ENCODE measurements around the gene SPINK13.
"Not testable (repeated sequence)": the region's sequence is repeated elsewhere in the genome, so short reads cannot be mapped to it uniquely, and the experiment has no call there.

SPINK13 gene, protein sequence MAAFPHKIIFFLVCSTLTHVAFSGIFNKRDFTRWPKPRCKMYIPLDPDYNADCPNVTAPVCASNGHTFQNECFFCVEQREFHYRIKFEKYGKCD

GRCh38 chr5:148268566-148268965 is at the start of gene SPINK13:
SPINK13 (plus strand) TSS chr5:148268794; CDS start chr5:148270073, 1,279 bp downstream.
- DNase-seq = no peak

DNA sequence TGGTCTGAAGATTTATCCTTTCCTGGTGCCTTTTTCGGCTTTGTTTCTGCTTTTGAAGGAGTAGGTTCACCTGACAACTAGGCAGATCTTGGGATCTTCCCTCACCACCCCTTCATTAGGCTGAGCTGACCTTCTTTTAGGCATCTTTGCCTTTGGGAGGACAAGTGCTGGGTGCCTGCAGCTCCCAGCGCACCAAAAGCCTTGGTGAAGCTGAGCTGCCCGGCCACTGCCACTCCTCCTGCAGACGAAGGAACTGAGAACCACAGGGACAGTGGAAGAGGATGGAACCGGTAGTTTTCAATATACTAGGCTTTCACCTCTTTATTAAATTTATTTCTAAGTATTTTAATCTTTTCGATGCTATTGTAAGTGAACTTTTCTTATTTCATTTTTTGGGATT is 47.1 kb upstream of the SPINK13 start:
- DNase-seq = no peak

- DNase-seq = no peak
Observed at GRCh38 chr5:148224117-148224742, 44.4 kb upstream of the SPINK13 start.

DNA sequence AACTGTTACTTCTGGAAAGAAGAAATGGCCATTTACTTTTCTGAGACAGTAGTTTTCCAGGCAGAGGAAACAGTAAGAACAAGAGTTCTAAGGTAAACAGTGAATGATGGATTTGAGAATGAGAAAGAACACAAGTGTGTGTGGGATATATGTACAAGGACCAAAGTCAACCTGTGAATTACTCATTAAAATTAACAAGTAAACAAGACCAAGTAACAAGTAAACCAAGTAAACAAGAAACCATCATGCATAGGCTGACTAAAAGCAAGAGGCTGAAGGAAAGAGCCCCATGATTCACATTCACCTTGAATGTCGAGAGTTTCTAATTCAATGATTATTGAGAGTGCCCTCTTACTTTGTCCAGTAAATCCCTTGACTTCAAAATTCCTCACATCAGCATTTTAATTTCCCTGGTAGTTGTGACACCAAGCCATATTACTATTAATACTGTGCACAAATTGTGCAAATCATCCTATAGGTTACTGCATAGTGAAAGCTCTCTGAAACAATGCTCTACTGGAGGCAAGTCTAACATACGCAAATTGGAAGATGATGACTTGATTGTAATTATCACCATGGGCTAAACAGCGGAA is 40.1 kb upstream of the SPINK13 start:
- DNase-seq = no peak

DNA sequence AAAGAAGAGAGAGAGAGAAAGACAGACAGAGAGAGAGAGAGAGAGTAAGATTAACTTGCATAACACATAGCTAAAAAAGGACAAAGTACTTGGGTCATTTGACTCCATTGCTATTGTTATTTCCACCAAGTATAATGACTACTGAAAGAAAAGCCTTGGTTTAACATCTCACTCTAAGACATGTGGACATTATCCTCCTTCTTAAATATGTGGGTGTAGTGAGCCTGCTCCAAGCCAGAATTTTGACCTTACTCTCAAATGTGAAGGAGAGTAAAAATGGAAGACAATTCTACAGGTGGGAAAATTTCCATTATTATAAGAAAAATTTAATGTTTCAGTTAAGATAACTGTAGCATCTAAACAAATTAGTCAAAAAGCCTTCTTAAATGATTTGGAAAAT is 38.8 kb upstream of the SPINK13 start:
- DNase-seq = no peak

GRCh38 chr5:148230240-148230639 is 38.4 kb upstream of the SPINK13 start:
- no peak for DNase-seq

DNA sequence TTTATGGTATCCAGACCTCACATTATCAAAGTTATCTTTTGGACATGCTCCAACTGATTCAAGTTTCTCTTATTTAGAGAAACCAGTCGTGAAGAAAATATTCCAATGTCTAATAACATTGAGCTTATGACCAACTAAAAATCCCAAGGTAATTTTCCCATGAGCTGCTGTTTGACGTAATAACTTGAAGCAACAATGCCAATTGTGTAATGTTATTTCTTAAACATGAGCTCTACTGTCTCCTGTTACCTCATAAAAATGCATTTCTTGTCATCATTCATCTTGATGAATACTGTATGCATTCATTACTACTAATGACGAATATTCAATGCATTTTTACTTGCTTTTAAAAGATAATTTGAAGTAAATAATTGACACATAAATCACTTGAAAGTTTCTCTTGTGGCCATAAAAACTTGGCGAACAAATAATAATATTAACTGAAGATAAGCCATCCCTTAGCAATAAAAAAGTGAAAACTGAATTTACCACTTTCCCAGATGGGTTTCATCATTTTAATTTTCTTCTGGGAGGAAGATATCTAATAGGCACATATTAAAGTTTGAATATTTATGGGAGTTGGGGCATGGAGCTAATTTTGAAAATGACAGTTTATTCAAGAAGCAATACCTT is 30.7 kb upstream of the SPINK13 start:
- DNase-seq = no peak

- DNase-seq = no peak
Observed at GRCh38 chr5:148238418-148238794, 30.2 kb upstream of the SPINK13 start, which contains the start of gene MARCOL. MARCOL (plus strand) TSS chr5:148238525; CDS start chr5:148238598, 73 bp downstream.

GRCh38 chr5:148248894-148249293 is 19.7 kb upstream of the SPINK13 start:
- DNase-seq = no peak

DNA sequence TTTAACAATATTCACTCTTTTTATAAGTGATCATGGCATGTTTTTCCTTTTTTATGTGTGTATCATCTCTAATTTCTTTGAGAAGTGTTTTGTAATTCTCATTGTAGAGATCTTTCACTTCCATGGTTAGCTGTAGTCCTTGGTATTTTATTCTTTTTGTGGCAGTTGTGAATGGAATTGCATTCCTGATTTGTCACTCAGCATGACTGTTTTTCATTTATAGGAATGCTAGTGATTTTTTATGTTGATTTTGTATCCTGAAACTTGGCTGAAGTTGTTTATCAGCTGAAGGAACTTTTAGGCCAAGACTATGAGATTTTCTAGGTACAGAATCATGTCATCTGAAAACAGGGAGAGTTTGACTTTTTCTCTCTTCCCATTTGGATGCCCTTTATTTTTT is 13.1 kb upstream of the SPINK13 start:
- DNase-seq = no peak

- DNase-seq = no peak
Observed at GRCh38 chr5:148259288-148259687, 9.3 kb upstream of the SPINK13 start.

- DNase-seq = no peak
Observed at GRCh38 chr5:148261221-148261620, 7.4 kb upstream of the SPINK13 start.

DNA sequence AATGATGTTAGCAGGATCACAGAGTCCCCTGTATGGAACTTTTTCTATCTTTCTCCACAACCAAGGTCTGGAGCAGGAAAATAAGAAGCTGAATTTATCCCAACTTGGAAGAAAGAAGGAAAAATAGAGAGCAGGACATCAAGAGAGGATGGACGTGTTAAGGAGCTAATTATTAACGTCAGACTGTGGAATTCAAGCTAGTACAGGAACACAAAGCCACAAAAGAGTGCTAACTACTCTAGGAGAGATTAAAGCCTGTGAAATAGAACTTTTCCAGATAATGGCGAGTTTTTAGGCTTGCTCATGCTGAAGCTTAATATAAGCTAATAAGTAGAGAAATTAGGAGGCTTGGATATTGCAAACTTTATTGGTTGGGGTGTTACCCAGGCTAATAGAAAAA is 632 bp upstream of the SPINK13 start:
- no peak for DNase-seq

GRCh38 chr5:148275129-148275528 is 6.5 kb downstream of the SPINK13 start:
- not testable (repeated sequence) for DNase-seq

GRCh38 chr5:148280893-148281292 is 12.3 kb downstream of the SPINK13 start:
- not testable (repeated sequence) for DNase-seq

- not testable (repeated sequence) for DNase-seq
Observed at GRCh38 chr5:148281336-148281735, 12.7 kb downstream of the SPINK13 start.

- peak; percentile 6 for DNase-seq
Observed at GRCh38 chr5:148290271-148291195, 21.9 kb downstream of the SPINK13 start.

DNA sequence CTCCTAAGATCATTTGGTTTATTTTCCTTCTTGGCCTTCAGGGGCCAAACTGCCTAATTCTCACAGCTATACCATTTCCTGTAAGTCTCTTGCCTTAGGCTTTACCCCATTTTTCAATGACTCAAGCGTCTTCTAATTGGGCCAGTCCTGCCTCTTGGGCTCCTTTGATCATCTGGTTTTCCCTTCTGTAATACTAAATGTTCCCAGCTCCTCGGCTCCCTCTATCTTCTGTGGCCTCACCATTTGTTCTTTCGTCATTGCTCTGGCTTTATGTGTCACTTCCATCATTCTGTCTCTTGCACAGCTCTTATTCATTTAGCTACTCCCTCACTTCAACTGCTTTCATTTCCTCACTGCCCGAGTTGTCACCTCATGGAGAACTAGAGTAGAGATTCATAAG is 29.1 kb downstream of the SPINK13 start:
- DNase-seq = no peak

DNA sequence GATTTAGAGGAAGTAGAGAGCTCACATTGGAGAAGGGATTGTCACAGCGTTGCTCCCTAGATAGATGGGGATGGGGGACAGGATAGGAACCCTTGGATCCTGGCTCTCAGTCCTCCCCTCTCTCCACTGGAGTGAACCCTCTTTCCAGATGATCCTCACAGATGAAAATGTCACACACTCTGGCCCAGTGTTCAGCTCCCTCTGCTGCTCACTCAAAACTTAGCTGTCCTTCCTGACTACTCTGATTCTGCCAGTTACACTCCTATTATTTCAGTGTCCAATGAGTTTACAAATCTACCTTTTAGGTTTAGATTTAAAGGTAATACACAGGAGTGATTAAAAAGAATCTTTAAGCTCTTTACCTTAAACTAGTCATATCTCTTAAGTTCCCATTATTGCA is 37.9 kb downstream of the SPINK13 start:
- DNase-seq = no peak

GRCh38 chr5:148309019-148309418 is 40.4 kb downstream of the SPINK13 start:
- no peak for DNase-seq

GRCh38 chr5:148309746-148310145 is 41.2 kb downstream of the SPINK13 start:
- DNase-seq = no peak

DNA sequence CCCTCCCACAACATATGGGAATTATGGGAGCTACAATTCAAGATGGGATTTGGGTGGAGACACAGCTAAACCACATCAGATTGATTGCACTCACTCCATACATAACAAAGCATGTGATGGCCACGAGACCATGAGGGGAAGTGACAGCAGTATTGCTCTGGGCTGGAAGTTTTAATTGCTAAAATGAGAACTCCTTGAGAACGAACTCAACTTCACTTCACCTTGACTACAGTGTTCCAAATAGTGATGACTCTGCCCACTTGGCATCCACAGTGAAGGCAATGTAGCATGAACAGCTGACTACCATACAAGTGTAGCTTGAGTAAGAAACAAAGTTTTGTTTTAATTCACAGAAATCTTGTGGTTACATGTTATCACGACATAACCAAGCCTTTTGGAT is 42.9 kb downstream of the SPINK13 start:
- no peak for DNase-seq

DNA sequence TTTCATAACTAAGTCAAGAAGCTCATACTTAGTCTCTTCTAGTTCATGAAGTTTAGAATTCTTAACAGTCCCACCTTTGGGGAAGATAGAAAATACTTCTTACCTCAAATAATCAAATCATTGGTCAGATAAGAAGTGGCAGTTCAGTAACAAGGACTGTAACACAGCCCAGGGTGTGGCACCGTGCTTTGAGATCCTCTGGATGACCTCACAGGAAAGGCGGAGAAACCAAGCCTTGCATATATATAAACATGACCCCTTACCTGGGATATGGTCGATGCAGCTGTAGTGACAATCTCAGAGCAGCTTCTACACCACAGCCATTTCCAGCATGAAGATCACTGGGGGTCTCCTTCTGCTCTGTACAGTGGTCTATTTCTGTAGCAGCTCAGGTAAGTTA is 43.6 kb downstream of the SPINK13 start, which contains the start of gene SPINK7:
SPINK7 (plus strand) TSS at position 271 of the 400 bp plus-strand sequence; CDS start at position 332, 61 bp downstream.
- no peak for DNase-seq

Measured in NCI-H526 treated with DMSO at 0.1 percent for 48 hours (cell line).